PC-3 (cell line): ENCODE results near the gene SPATC1L. TPM values are rescaled to one million over a fixed set of nuclear protein-coding genes. Genes with fewer than 3 reads are reported as not detected.

ENCODE experiments used
- ATAC-seq: fragments of 200-7000 bp; cut with Tn5 transposase; 2 replicates; pipeline ENCODE4 v1.9.1; 2020; ENCODE audit warnings: mild to moderate bottlenecking, moderate library complexity
- BruUV-seq: library from RNA; stranded (reverse); fragments of 400-500 nt; replicated peaks from 2 replicates; lab custom pipeline; 2021; lab: Mats Ljungman, UMichigan
- CTCF ChIA-PET: fragments of 300-600 bp; sonication (Branson Sonifier 250); formaldehyde crosslinking; loops from one replicate; lab custom pipeline; 2022; ENCODE audit warnings: antibody characterized with exemption; lab: Charles Lee
- POLR2A ChIA-PET: fragments of 300-600 bp; sonication (Branson Sonifier 250); formaldehyde crosslinking; loops from one replicate; lab custom pipeline; 2022; ENCODE audit warnings: antibody characterized with exemption; ENCODE audit not compliant: unreplicated experiment; lab: Charles Lee
- DNase-seq: peaks from one replicate; pipeline ENCODE4 v3.0.0-alpha.2; 2015
- H2AFZ ChIP-seq: fragments of 300-600 bp; sonication (generic); 2 replicates; pipeline ENCODE4 v1.6.0; 2016; ENCODE audit warnings: antibody characterized with exemption, low read length
- H3F3A ChIP-seq: fragments of 300-600 bp; sonication (generic); one replicate; pipeline ENCODE4 v1.6.0; 2017; ENCODE audit warnings: antibody characterized with exemption, low read length, control low read depth, mild to moderate bottlenecking; ENCODE audit not compliant: unreplicated experiment
- H3K27ac ChIP-seq: fragments of 300-600 bp; sonication (generic); 2 replicates; pipeline ENCODE4 v1.5.1; 2016; ENCODE audit warnings: mild to moderate bottlenecking, low read length
- H3K27me3 ChIP-seq: fragments of 300-600 bp; sonication (generic); 2 replicates; pipeline ENCODE4 v1.6.1; 2016; ENCODE audit warnings: low read length, mixed read lengths
- H3K36me3 ChIP-seq: fragments of 300-600 bp; sonication (generic); 2 replicates; pipeline ENCODE4 v1.6.1; 2016; ENCODE audit warnings: low read depth, mixed run types, low read length, mixed read lengths
- H3K4me1 ChIP-seq: fragments of 300-600 bp; sonication (generic); 2 replicates; pipeline ENCODE4 v1.5.1; 2016; ENCODE audit warnings: low read length; ENCODE audit not compliant: insufficient read depth
- H3K4me2 ChIP-seq: fragments of 300-600 bp; sonication (generic); 2 replicates; pipeline ENCODE4 v1.6.0; 2016; ENCODE audit warnings: low read length
- H3K4me3 ChIP-seq: fragments of 300-600 bp; sonication (generic); 2 replicates; pipeline ENCODE4 v1.5.1; 2016; ENCODE audit warnings: mild to moderate bottlenecking, low read length, mixed read lengths
- H3K79me2 ChIP-seq: fragments of 300-600 bp; sonication (generic); 2 replicates; pipeline ENCODE4 v1.6.1; 2017; ENCODE audit warnings: low read length, mixed read lengths
- H3K9ac ChIP-seq: fragments of 300-600 bp; sonication (generic); 2 replicates; pipeline ENCODE4 v1.6.0; 2016; ENCODE audit warnings: mild to moderate bottlenecking, low read length
- H3K9me2 ChIP-seq: fragments of 300-600 bp; sonication (generic); replicated peaks from 2 replicates; pipeline ENCODE4 v1.6.1; 2016; ENCODE audit warnings: mixed run types, low read length, mixed read lengths
- H3K9me3 ChIP-seq: fragments of 300-600 bp; sonication (generic); 2 replicates; pipeline ENCODE4 v1.6.1; 2016; ENCODE audit warnings: low read length, mixed read lengths
- H4K20me1 ChIP-seq: fragments of 300-600 bp; sonication (generic); 2 replicates; pipeline ENCODE4 v1.6.1; 2016; ENCODE audit warnings: low read length, mixed read lengths
- CTCF ChIP-seq: fragments of 300-600 bp; sonication (generic); conservative IDR thresholded peaks from 2 replicates; pipeline ENCODE4 v1.5.1; 2017; ENCODE audit warnings: antibody characterized with exemption, low read depth, mild to moderate bottlenecking, low read length
- EZH2 ChIP-seq: fragments of 300-600 bp; sonication (generic); IDR thresholded peaks from one replicate; pipeline ENCODE4 v1.6.1; 2017; ENCODE audit warnings: antibody characterized with exemption, mild to moderate bottlenecking, low read length; ENCODE audit not compliant: unreplicated experiment
- EZH2phosphoT487 ChIP-seq: fragments of 300-600 bp; sonication (generic); IDR thresholded peaks from 2 replicates; pipeline ENCODE4 v1.6.1; 2018; ENCODE audit warnings: mild to moderate bottlenecking, antibody characterized with exemption, low read length, borderline replicate concordance
- intact Hi-C: fragments of 100-400 bp; cut with micrococcal nuclease; formaldehyde crosslinking; loops from 2 replicates; pipeline ENCODE4 v1.9.0; 2023
- total RNA-seq: library from RNA; depleted of rRNA; stranded (reverse); fragments of >200 nt; gene quantifications from 2 replicates; pipeline ENCODE4 v1.2.3, GENCODE V29; 2014

The SPATC1L gene
- total RNA-seq, 1 experiment from 2014 or later, result 41.7 TPM

DNA sequence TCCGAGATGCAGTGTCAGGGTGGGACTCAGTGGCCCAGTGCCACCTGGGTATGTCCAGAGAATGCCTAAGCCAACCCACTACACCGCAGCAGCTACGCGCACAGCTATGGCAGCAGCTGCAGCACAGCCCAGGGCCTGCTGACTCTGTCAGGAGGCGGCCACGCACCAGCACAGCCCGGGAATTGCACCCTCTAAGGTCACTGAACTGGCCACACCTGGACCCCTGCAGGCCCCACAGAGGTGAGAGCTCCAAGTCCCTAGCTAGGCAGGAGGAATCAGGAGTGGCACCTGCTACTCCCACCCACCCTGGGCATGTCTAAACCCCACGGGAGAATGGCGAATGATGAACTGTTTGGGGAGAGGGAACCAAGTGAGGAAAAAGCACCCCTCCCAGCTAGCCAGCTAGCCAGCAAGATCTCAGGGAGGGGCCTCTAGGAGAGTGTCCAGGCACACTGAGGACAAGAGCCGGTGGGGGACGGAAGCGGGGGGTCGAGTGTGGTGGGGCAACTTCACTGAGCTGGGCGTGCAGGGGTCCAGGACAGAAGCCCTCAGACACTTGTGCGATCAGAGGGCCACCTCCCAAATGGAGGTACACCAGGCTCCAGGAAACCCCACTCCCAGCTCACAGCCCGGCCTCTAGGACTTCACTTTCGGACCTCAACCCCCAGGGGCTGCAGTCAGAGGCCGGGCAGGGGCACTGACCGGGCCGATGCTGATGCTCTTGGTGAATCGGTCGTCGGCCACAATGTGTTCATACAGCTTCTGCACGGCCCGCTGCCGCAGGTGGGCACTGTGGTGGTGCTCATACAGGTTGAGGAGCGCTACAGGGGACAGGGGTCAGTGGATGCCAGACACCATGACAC, 30.4 kb upstream of the SPATC1L start:
- Histone ChIP-seq H3K9me2 (no peaks in the 10 kb centered on the region), H3K4me2 (no peak overlapping the region), H3F3A (no peaks in the 10 kb centered on the region), H3K27me3 (no peaks in the 10 kb centered on the region), H3K9ac (no peak overlapping the region), H3K27ac (no peak overlapping the region), H3K79me2 (no peaks in the 10 kb centered on the region), H3K4me1 (no peaks in the 10 kb centered on the region), H3K9me3 (no peaks in the 10 kb centered on the region), H3K36me3 (no peaks in the 10 kb centered on the region), H3K4me3 (no peak overlapping the region), H2AFZ (no peak overlapping the region), H4K20me1 (no peaks in the 10 kb centered on the region)
- DNase-seq, result no peak
- CTCF ChIA-PET, result interaction anchor here (0.8 kb wide), 1 partner anchor 72 kb away, joined by 4 read pairs; no protein-coding TSS in a partner anchor
- POLR2A ChIA-PET, result interaction anchor here (0.6 kb wide), 1 partner anchor 45 kb away, joined by 5 read pairs; no protein-coding TSS in a partner anchor
- BruUV-seq, result no TSS peak
- TF ChIP-seq EZH2, result no peak
- no peak for TF ChIP-seq CTCF
- no peak for TF ChIP-seq EZH2phosphoT487
- intact Hi-C loops, result no loop called here
- no peak for ATAC-seq

DNA sequence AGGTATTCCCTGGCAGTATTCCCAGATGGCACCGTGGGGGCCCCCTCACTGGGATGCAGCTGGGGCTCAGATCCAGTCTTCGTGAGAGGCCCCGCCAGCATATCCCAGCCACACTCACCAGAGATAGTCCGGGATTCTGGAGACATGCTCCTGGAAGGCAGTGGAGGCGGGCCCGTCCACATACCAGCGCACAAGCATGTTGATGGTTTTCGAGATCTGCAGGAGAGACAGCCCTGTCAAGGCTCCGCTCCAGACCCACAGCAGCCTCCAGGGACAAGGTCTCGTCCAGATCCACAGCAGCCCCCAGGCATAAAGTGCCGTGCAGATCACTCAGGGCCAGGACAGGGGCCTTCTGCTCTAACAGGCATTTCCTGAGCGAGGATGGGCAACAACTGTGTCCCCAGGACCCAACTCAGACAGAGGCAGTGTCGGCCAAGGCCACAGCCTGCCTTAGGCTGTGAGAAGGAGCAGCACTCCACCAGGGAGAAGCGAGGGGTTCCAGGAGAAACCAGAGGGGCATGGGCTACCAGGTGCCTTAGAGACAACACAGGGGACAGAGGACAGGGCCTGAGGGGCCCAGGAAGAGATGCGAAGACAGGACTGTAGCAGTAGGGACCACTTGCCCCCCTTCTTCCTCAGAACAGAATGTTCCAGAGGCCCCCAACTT, 29.5 kb upstream of the SPATC1L start:
- BruUV-seq, result no TSS peak
- Histone ChIP-seq H3K36me3 (no peaks in the 10 kb centered on the region), H3K79me2 (no peaks in the 10 kb centered on the region), H3F3A (no peaks in the 10 kb centered on the region), H3K4me1 (no peaks in the 10 kb centered on the region), H3K27ac (no peak overlapping the region), H3K27me3 (no peaks in the 10 kb centered on the region), H2AFZ (no peak overlapping the region), H3K4me3 (no peak overlapping the region), H3K9me2 (no peaks in the 10 kb centered on the region), H3K9ac (no peak overlapping the region), H3K9me3 (no peaks in the 10 kb centered on the region), H3K4me2 (no peak overlapping the region), H4K20me1 (no peaks in the 10 kb centered on the region)
- CTCF ChIA-PET, result no interaction called here
- no peak for DNase-seq
- intact Hi-C loops, result no loop called here
- no peak for TF ChIP-seq EZH2
- TF ChIP-seq CTCF, result no peak
- no peak for TF ChIP-seq EZH2phosphoT487
- no peak for ATAC-seq
- POLR2A ChIA-PET, result no interaction called here
